T-helper 17 cell (primary cell): ENCODE measurements around the gene HSD17B2. TPM values are rescaled to one million over a fixed set of nuclear protein-coding genes. Genes with fewer than 3 reads are reported as not detected.
A peak's percentile ranks its signal among the peaks of the same experiment; 100 is the strongest.
"Not testable (repeated sequence)": the region's sequence is repeated elsewhere in the genome, so short reads cannot be mapped to it uniquely, and the experiment has no call there.

Experiments
- ATAC-seq: fragments of 150-1000 bp; cut with Tn5 transposase; 2 replicates; pipeline ENCODE4 v1.10.0; 2021; ENCODE audit warnings: mild to moderate bottlenecking, moderate library complexity
- DNase-seq, 3 donors: peaks; one replicate each; pipeline versions ENCODE4 v3.0.0 to v3.0.0-alpha.2; 2020 to 2021
- H3K9me3 ChIP-seq: one replicate; pipeline ENCODE4 v1.7.0; 2013; ENCODE audit warnings: low read length, mild to moderate bottlenecking; ENCODE audit not compliant: control insufficient read depth, poor library complexity, severe bottlenecking
- H3K27ac Mint-ChIP-seq: one replicate; pipeline ENCODE4 v1.8.0; 2022; ENCODE audit warnings: mild to moderate bottlenecking, moderate library complexity, mixed read lengths
- H3K27me3 Mint-ChIP-seq: one replicate; pipeline ENCODE4 v1.8.0; 2022; ENCODE audit warnings: mixed read lengths
- H3K36me3 Mint-ChIP-seq: one replicate; pipeline ENCODE4 v1.8.0; 2022; ENCODE audit warnings: low read depth, mixed read lengths
- H3K4me1 Mint-ChIP-seq: one replicate; pipeline ENCODE4 v1.8.0; 2022; ENCODE audit warnings: mild to moderate bottlenecking, mixed read lengths
- H3K4me3 Mint-ChIP-seq: one replicate; pipeline ENCODE4 v1.8.0; 2022; ENCODE audit warnings: mild to moderate bottlenecking, moderate library complexity, mixed read lengths
- total RNA-seq, 4 donors: library from RNA in 2 of 4; stranded (reverse) in 2 of 4; gene quantifications; one replicate each; pipeline ENCODE4 v1.2.3 and lab custom pipeline; 2022 to 2026

The HSD17B2 gene
- total RNA-seq, 2 donors from 2014 or later: not detected

DNA sequence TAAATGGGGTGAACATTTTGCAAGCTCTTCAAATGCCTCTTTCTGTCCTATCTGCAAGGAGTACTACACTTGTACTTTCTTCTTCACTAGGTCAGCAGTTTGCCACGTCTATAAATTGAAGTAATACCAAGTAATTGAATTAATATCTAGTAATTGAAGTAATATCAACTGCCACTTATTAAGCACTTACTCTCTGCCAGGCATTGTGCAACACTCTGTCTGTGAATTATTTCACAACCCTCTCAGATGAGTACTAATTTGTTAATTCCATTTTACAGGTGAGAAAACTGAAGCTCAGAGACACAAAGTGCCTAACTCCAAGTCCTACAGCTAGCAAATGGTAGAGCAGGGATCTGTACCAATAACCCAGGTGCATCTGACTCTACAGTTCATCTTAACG, 27.9 kb upstream of the HSD17B2 start:
- no peak for DNase-seq
- no peaks in the 10 kb centered on the region for H3K9me3 ChIP-seq
- H3K4me3 Mint-ChIP-seq: no peak overlapping the region
- no peak for ATAC-seq
- no peak overlapping the region for H3K27ac Mint-ChIP-seq
- peaks cover 26% of the 10 kb centered on the region for H3K4me1 Mint-ChIP-seq
- H3K36me3 Mint-ChIP-seq: no peaks in the 10 kb centered on the region
- H3K27me3 Mint-ChIP-seq: no peaks in the 10 kb centered on the region

DNA sequence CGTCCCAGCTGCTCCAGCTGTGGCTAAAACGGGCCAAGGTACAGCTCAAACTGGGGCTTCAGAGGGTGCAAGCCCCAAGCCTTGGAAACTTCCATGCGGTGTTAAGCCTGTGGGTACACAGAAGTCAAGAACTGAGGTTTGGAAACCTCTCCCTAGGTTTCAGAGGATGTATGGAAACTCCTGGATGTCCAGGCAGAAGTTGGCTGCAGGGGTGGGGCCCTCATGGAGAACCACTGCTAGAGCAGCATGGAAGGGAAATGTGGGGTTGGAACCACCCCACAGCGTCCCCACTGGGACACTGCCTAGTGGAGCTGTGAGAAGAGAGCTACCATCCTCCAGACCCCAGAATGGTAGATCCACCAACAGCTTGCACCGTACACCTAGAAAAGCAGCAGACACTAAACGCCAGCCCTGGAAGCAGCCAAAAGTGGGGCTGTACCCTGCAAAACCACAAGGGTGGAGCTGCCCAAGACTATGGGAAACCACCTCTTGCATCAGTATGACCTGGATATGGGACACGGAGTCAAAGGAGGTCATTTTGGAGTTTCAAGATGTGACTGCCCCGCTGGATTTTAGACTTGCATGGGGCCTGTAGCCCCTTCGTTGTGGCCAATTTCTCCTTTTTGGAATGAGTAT, 26.0 kb upstream of the HSD17B2 start:
- H3K9me3 ChIP-seq: no peaks in the 10 kb centered on the region
- DNase-seq (no peak), ATAC-seq (no peak)
- H3K27ac Mint-ChIP-seq: no peak overlapping the region
- peaks cover 24% of the 10 kb centered on the region for H3K4me1 Mint-ChIP-seq
- no peaks in the 10 kb centered on the region for H3K36me3 Mint-ChIP-seq
- H3K4me3 Mint-ChIP-seq: peak overlapping the region; percentile 34
- H3K27me3 Mint-ChIP-seq: no peaks in the 10 kb centered on the region

DNA sequence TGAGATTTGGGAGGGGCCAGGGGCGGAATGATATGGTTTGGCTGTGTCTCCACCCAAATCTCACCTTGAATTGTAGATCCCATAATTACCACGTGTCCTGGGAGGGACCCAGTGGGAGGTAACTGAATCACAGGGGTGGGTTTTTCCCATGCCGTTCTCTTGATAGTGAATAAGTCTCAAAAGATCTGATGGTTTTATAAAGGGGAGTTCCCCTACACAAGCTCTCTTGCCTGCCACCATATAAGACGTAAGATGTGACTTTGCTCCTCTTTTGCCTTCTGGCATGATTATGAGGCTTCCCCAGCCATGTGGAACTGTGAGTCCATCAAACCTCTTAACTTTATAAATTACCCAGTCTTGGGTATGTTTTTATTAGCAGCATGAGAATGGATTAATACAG, 25.3 kb upstream of the HSD17B2 start:
- DNase-seq, H3K27ac Mint-ChIP-seq, H3K27me3 Mint-ChIP-seq, ATAC-seq, H3K4me3 Mint-ChIP-seq, H3K36me3 Mint-ChIP-seq, H3K9me3 ChIP-seq: not testable (repeated sequence)
- peaks cover 20% of the 10 kb centered on the region for H3K4me1 Mint-ChIP-seq

DNA sequence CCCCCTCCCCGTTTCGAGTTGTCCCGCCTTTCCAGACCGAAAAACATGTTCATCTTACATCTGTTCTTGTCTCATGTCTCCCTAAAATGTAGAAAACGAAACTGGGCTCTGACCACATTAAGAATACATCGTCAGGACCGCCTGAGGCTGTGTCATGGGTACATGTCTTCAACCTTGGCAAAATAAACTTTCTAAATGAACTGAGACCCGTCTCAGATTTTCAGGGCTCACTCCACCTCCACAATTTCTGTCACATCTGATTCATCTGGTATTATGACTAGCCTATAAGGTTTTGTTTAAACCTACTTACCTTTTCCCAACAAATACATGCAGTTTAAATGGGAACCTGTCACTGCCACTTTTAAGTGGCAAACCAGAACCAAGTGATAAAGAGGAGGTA, 24.4 kb upstream of the HSD17B2 start:
- no peaks in the 10 kb centered on the region for H3K9me3 ChIP-seq
- DNase-seq (no peak), ATAC-seq (no peak)
- Mint-ChIP-seq H3K36me3 (no peaks in the 10 kb centered on the region), H3K27ac (peak overlapping the region; percentile 87), H3K27me3 (peaks cover under 1% of the 10 kb centered on the region), H3K4me1 (peaks cover 14% of the 10 kb centered on the region), H3K4me3 (peak overlapping the region; percentile 86)

DNA sequence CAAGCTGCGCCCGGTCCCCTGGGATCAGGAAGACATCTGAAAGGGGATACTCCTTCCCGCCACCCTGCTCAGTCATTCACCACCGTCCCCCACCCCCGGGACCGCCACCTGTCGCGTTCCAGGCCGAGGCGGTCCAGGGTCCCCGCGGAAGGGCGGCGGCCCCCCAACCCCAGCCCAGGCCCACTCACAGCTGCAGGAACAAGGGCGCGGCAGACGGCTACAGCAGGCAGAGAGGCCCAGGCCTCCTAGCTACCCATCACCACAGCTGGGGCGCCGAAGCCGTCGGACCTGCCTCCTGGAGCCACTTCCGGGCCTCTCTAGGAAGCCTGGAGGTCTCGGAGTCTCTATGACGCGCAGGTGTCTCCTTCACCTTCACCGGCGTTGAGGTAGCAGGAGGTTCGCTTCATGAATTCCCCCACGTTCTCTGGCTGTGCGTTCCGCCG, 23.8 kb upstream of the HSD17B2 start, which contains the start of gene SDR42E1:
SDR42E1 (minus strand) TSS at position 272 of the 443 bp plus-strand sequence. CDS start 10,612 bp downstream, outside the sequence.
- Mint-ChIP-seq H3K36me3 (no peaks in the 10 kb centered on the region), H3K4me3 (peak within 1 kb of the TSS; percentile 86), H3K27ac (peak within 1 kb of the TSS; percentile 87), H3K4me1 (peaks cover 13% of the 10 kb centered on the region), H3K27me3 (peaks cover 6% of the 10 kb centered on the region)
- H3K9me3 ChIP-seq: no peaks in the 10 kb centered on the region
- ATAC-seq (peak; percentile 94), DNase-seq (peak; percentile 28 to 61 (median 39))

DNA sequence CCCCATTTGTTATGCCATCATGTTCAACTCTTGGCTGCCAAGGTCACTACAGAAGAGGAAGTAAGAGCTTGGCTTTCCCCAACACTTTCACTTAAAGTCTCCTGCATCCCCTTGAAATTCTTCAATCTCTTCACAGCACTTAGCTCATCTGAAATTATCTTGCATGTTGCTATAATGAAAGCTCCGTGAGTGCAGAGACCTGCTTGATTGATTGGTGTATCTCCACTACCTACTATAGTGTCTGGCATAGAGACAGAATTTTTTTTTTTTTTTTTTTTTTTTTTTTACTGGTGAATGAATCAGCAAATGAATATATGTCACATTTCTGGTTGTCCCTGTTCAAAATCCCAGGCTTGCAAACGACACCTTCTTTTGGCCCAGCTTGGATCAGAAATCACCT, 21.9 kb upstream of the HSD17B2 start:
- ATAC-seq: no peak
- no peak overlapping the region for H3K4me3 Mint-ChIP-seq

DNA sequence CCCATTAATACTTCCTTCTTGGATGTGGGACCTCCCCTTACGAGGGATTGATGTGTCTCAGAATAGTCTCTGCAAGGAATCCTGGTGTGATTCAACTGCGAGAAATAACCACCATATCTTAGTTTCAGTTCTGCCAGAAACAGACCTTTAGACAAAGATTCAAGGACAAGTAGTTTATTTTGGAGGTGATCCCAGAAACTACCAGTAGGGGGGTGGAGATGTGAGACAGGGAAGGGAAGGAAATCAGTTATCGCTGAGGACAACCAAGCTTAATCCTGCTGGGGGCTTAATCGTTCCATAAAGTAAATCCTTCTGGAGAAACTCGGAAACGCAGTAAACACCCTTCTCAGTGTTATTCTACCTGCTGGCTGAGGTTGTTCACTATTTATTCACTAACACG, 18.8 kb upstream of the HSD17B2 start:
- peaks cover 38% of the 10 kb centered on the region for H3K27me3 Mint-ChIP-seq
- ATAC-seq (no peak), DNase-seq (no peak)
- peaks cover 8% of the 10 kb centered on the region for H3K36me3 Mint-ChIP-seq
- H3K4me3 Mint-ChIP-seq: no peak overlapping the region
- H3K9me3 ChIP-seq: no peaks in the 10 kb centered on the region
- peaks cover 4% of the 10 kb centered on the region for H3K4me1 Mint-ChIP-seq
- H3K27ac Mint-ChIP-seq: no peak overlapping the region

More for the DNA sequence above, 21.9 kb upstream of the HSD17B2 start:
- Mint-ChIP-seq H3K4me1 (peaks cover 10% of the 10 kb centered on the region), H3K27me3 (peaks cover 14% of the 10 kb centered on the region), H3K27ac (no peak overlapping the region), H3K36me3 (no peaks in the 10 kb centered on the region)
- DNase-seq: no peak
- no peaks in the 10 kb centered on the region for H3K9me3 ChIP-seq

DNA sequence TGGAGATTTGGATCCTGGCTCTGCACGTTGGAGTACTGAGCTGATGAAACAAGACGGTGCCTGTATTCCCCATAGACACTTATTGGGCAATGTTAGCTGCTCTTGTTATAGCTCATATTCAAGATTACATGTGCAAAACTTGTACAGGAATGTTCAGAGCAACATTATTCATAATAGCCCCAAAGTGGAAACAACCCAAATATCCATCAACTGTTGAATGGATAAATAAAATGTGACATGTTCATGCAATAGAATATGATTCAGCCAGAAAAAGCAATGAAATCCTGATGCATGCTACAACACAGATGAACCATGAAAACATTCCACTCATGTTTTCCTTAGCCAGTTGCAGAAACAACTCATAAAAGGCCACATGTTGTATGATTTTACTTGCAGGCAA, 18.1 kb upstream of the HSD17B2 start:
- ATAC-seq (no peak), DNase-seq (no peak)
- H3K9me3 ChIP-seq: no peaks in the 10 kb centered on the region
- Mint-ChIP-seq H3K4me3 (no peak overlapping the region), H3K27me3 (peaks cover 39% of the 10 kb centered on the region), H3K36me3 (peaks cover 8% of the 10 kb centered on the region), H3K4me1 (no peaks in the 10 kb centered on the region), H3K27ac (no peak overlapping the region)

DNA sequence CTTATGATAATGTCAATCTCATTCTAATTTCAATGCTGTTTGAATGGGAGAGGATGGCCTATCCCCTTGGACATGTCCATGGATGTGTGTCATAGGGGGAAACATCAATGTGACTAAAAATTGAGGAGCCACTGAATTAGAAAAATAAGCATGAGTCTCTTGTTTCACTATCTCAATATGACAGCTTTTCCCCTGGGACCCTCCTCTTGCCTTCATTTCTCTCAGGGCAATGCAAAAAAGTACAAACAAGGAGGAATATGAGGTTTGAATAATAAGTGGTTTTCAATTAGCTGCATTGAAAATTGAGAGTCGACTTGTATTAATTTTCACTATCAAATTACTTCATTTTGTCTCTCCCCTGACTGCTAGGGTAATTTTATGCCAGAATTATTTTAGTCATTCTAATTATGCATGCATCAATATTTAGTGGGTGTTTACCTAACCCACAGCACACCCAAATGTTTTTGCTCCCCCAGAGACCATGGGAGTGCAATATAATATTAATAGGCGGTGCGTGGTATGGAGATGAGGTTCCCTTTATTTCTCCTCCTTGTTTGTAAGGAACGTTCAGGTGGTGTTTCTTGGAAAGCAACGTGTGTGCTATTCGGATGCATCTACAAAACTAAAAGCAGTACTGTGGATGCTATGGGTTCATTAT, 17.0 kb upstream of the HSD17B2 start:
- DNase-seq (no peak), ATAC-seq (no peak)
- Mint-ChIP-seq H3K36me3 (peaks cover 8% of the 10 kb centered on the region), H3K4me1 (no peaks in the 10 kb centered on the region), H3K27ac (no peak overlapping the region), H3K4me3 (no peak overlapping the region), H3K27me3 (peaks cover 42% of the 10 kb centered on the region)
- no peaks in the 10 kb centered on the region for H3K9me3 ChIP-seq

DNA sequence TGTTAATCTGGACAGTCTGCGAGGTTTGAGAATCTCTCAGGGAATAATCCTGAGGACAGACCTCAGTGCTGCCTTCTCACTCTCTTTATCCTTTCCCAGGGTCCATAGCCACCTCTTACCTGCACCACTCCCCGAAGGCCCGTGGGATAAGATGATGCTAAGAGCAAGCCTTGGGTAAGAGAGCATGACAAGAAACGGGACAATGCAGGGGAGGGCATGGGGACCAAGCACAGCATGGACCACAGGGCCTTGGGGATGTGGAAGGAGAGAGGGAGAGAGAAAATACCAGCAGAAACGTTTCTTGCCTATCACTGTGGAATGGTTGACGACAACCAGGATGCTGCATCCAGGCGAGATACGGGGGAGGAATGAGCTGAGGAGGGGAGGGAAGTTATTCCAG, 15.5 kb upstream of the HSD17B2 start:
- H3K9me3 ChIP-seq: no peaks in the 10 kb centered on the region
- Mint-ChIP-seq H3K4me1 (no peaks in the 10 kb centered on the region), H3K4me3 (no peak overlapping the region), H3K27ac (no peak overlapping the region), H3K27me3 (peaks cover 57% of the 10 kb centered on the region), H3K36me3 (peaks cover 10% of the 10 kb centered on the region)
- no peak for ATAC-seq
- DNase-seq: no peak

DNA sequence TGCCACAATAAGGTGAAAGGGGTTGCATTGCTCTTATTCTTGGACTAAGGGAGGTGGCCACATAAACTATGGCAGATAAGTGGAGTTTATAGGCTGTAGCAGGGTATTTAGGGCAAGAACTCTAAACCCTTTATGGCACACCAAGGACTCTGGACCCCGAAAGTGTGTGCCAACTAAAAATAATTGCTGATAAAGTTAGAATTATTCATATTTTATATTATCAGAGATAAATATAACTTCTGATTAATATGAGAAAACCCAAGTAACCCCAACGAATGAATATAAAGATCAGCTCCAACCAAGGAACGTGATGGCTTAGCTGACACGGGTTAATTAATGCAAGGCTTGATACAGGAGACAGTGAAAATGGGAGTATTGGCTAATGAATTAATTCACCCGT, 15.0 kb upstream of the HSD17B2 start:
- no peak for DNase-seq
- H3K4me3 Mint-ChIP-seq: no peak overlapping the region
- ATAC-seq: no peak
- H3K27ac Mint-ChIP-seq: no peak overlapping the region
- no peaks in the 10 kb centered on the region for H3K9me3 ChIP-seq
- H3K27me3 Mint-ChIP-seq: peaks cover 57% of the 10 kb centered on the region
- H3K4me1 Mint-ChIP-seq: no peaks in the 10 kb centered on the region
- H3K36me3 Mint-ChIP-seq: peaks cover 10% of the 10 kb centered on the region

DNA sequence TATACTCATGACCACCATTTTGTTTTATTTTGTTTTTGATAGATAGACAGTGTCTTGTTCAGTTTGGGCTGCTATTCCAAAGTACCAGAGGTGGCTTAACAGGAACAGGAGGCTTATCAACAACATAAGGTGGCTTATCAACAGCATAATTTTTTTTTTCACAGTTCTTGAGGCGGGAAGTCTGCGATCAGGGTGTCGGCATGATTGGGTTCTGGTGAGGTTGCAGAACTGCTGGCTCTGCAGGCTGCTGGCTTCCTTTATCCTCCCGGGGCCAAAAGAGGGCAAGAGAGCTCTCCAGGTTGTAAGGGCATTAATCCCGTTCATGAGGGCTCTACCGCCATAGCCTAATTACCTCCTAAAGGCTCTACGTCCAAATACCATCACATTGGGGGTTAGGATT, 11.8 kb upstream of the HSD17B2 start:
- H3K36me3 Mint-ChIP-seq: peaks cover 10% of the 10 kb centered on the region
- H3K27ac Mint-ChIP-seq: no peak overlapping the region
- peaks cover 51% of the 10 kb centered on the region for H3K27me3 Mint-ChIP-seq
- H3K4me1 Mint-ChIP-seq: no peaks in the 10 kb centered on the region
- ATAC-seq (no peak), DNase-seq (no peak)
- H3K9me3 ChIP-seq: no peaks in the 10 kb centered on the region
- H3K4me3 Mint-ChIP-seq: no peak overlapping the region

DNA sequence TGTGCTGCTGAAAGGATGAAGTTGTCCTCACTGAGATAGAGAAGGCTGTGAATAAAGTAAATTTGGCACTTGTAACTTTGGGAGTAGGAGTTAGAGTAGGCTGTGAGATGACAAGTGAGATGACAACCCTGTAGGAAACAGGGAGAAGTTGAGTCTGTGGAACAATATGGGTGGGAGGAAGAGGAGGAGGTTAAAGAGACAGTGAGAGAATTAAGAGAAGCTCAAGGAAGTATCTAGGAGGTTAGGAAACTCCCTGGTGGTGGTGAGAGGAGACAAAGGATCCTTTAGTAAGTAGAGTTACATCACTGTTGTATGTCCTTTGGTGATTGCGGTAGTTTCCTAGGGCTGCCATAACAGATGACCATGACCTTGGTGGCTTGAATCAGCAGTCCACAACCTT, 10.7 kb upstream of the HSD17B2 start:
- Mint-ChIP-seq H3K27me3 (peaks cover 39% of the 10 kb centered on the region), H3K4me3 (no peak overlapping the region), H3K4me1 (no peaks in the 10 kb centered on the region), H3K27ac (no peak overlapping the region), H3K36me3 (peaks cover 7% of the 10 kb centered on the region)
- ATAC-seq (no peak), DNase-seq (no peak)
- no peaks in the 10 kb centered on the region for H3K9me3 ChIP-seq

DNA sequence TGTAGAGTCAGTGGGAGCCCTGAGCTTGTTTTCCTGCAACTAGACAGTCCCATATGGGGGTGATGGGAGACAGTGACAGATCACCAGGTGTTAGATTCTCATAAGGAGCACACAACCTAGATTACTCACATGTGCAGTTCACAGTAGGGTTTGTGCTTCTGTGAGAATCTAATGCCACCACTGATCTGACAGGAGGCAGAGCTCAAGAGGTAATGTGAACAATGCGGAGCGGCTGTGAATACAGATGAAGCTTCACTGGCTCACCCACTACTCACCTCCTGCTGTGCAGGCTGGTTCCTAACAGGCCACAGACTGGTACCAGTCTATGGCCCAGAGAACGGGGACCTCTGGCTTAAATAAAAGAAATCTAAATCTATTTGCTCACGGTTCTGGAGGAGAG, 10.2 kb upstream of the HSD17B2 start:
- ATAC-seq (no peak), DNase-seq (no peak)
- Mint-ChIP-seq H3K4me3 (no peak overlapping the region), H3K27ac (no peak overlapping the region), H3K4me1 (no peaks in the 10 kb centered on the region), H3K27me3 (peaks cover 34% of the 10 kb centered on the region), H3K36me3 (peaks cover 3% of the 10 kb centered on the region)
- H3K9me3 ChIP-seq: no peaks in the 10 kb centered on the region
